ENCODE measurements around the gene MT2A.

MT2A gene

DNA sequence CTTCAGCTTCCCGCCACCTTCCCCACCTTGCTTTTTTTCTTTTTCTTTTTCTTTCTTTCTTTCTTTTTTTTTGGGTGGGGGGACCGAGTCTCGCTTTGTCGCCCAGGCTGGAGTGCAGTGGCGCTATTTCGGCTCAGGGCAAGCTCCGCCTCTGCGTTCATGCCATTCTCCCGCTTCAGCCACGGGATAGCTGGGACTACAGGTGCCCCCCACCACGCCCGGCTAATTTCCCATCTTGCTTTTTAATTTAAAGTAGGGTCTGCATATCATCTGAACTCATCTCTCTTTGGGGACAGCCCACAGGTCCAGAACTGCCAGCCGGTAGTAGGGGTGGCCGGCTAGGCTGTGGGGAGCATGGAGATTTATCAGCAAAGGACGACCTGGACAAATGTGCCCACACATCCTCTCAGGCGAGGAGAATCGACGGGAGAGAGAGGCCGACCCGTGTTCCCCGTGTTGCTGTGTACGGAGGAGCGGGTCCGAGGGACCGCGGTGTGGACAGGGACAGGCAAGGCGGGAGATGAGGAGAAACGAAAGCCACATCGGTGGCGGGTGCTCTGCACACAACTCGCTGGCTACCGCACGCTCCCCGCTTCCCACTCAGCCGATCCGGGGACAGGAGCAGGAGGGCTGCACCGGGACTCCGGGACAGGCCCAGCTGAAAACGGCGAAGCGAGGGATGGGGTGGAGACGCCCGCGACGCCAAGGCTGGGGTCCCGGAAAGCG is 26.5 kb downstream of the MT2A start:
- no peak overlapping the region for H3K4me3 ChIP-seq (ENCODE audit: insufficient read depth, low read length, poor library complexity, severe bottlenecking)
- H3K9me3 ChIP-seq (ENCODE audit: insufficient read depth, low read length), result no peaks in the 10 kb centered on the region
- H3K36me3 ChIP-seq (ENCODE audit: low read length), result no peaks in the 10 kb centered on the region
- no peak overlapping the region for H3K27ac ChIP-seq (ENCODE audit: low read depth, low read length)
- H3K9me2 ChIP-seq (replicated peaks; ENCODE audit: insufficient read depth, low read length), result no peaks in the 10 kb centered on the region
- H2AFZ ChIP-seq (ENCODE audit: low read depth, low read length, severe bottlenecking), result no peak overlapping the region
- no peaks in the 10 kb centered on the region for H4K20me1 ChIP-seq (ENCODE audit: low read depth, low read length)
- no peaks in the 10 kb centered on the region for H3K79me2 ChIP-seq (ENCODE audit: insufficient read depth, low read length)
- H3K9ac ChIP-seq (ENCODE audit: low read length), result no peak overlapping the region
- H3F3A ChIP-seq (ENCODE audit: insufficient read depth), result no peaks in the 10 kb centered on the region
- no peak overlapping the region for H3K4me2 ChIP-seq (ENCODE audit: low read depth, low read length, poor library complexity, severe bottlenecking)
- H3K27me3 ChIP-seq (ENCODE audit: low read length), result no peaks in the 10 kb centered on the region
- TF ChIP-seq, protein P1, sequence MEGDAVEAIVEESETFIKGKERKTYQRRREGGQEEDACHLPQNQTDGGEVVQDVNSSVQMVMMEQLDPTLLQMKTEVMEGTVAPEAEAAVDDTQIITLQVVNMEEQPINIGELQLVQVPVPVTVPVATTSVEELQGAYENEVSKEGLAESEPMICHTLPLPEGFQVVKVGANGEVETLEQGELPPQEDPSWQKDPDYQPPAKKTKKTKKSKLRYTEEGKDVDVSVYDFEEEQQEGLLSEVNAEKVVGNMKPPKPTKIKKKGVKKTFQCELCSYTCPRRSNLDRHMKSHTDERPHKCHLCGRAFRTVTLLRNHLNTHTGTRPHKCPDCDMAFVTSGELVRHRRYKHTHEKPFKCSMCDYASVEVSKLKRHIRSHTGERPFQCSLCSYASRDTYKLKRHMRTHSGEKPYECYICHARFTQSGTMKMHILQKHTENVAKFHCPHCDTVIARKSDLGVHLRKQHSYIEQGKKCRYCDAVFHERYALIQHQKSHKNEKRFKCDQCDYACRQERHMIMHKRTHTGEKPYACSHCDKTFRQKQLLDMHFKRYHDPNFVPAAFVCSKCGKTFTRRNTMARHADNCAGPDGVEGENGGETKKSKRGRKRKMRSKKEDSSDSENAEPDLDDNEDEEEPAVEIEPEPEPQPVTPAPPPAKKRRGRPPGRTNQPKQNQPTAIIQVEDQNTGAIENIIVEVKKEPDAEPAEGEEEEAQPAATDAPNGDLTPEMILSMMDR (IDR thresholded peaks at IDR 0.05; ENCODE audit: insufficient read depth, low read length, poor library complexity, severe bottlenecking), result no peak
- no peak for TF ChIP-seq EZH2phosphoT487 (conservative IDR thresholded peaks at IDR 0.05; ENCODE audit: low read length)

GRCh38 chr16:56635441-56635967 is 27.1 kb downstream of the MT2A start:
- no peak overlapping the region for H3K27ac ChIP-seq (ENCODE audit: low read depth, low read length)
- no peaks in the 10 kb centered on the region for H3K27me3 ChIP-seq (ENCODE audit: low read length)
- no peaks in the 10 kb centered on the region for H3K9me2 ChIP-seq (replicated peaks; ENCODE audit: insufficient read depth, low read length)
- H3K4me3 ChIP-seq (ENCODE audit: insufficient read depth, low read length, poor library complexity, severe bottlenecking), result no peak overlapping the region
- H4K20me1 ChIP-seq (ENCODE audit: low read depth, low read length), result no peaks in the 10 kb centered on the region
- H3K4me2 ChIP-seq (ENCODE audit: low read depth, low read length, poor library complexity, severe bottlenecking), result no peak overlapping the region
- H2AFZ ChIP-seq (ENCODE audit: low read depth, low read length, severe bottlenecking), result no peak overlapping the region
- no peaks in the 10 kb centered on the region for H3K9me3 ChIP-seq (ENCODE audit: insufficient read depth, low read length)
- TF ChIP-seq, protein P1 (IDR thresholded peaks at IDR 0.05; ENCODE audit: insufficient read depth, low read length, poor library complexity, severe bottlenecking), result no peak
- TF ChIP-seq EZH2phosphoT487 (conservative IDR thresholded peaks at IDR 0.05; ENCODE audit: low read length), result no peak
- H3K9ac ChIP-seq (ENCODE audit: low read length), result no peak overlapping the region
- no peaks in the 10 kb centered on the region for H3K36me3 ChIP-seq (ENCODE audit: low read length)
- H3F3A ChIP-seq (ENCODE audit: insufficient read depth), result no peaks in the 10 kb centered on the region
- no peaks in the 10 kb centered on the region for H3K79me2 ChIP-seq (ENCODE audit: insufficient read depth, low read length)

GRCh38 chr16:56636616-56637413 is 28.4 kb downstream of the MT2A start:
- no peaks in the 10 kb centered on the region for H3K27me3 ChIP-seq (ENCODE audit: low read length)

More at GRCh38 chr16:56636616-56637413, 28.4 kb downstream of the MT2A start:
- H2AFZ ChIP-seq (ENCODE audit: low read depth, low read length, severe bottlenecking), result no peak overlapping the region
- no peaks in the 10 kb centered on the region for H3K79me2 ChIP-seq (ENCODE audit: insufficient read depth, low read length)
- H3K27ac ChIP-seq (ENCODE audit: low read depth, low read length), result no peak overlapping the region
- TF ChIP-seq, protein P1 (IDR thresholded peaks at IDR 0.05; ENCODE audit: insufficient read depth, low read length, poor library complexity, severe bottlenecking), result no peak
- TF ChIP-seq EZH2phosphoT487 (conservative IDR thresholded peaks at IDR 0.05; ENCODE audit: low read length), result no peak
- no peak overlapping the region for H3K4me2 ChIP-seq (ENCODE audit: low read depth, low read length, poor library complexity, severe bottlenecking)
- no peaks in the 10 kb centered on the region for H3K9me3 ChIP-seq (ENCODE audit: insufficient read depth, low read length)
- no peaks in the 10 kb centered on the region for H3F3A ChIP-seq (ENCODE audit: insufficient read depth)
- no peaks in the 10 kb centered on the region for H3K9me2 ChIP-seq (replicated peaks; ENCODE audit: insufficient read depth, low read length)
- H3K9ac ChIP-seq (ENCODE audit: low read length), result no peak overlapping the region
- no peaks in the 10 kb centered on the region for H3K36me3 ChIP-seq (ENCODE audit: low read length)
- no peaks in the 10 kb centered on the region for H4K20me1 ChIP-seq (ENCODE audit: low read depth, low read length)
- no peak overlapping the region for H3K4me3 ChIP-seq (ENCODE audit: insufficient read depth, low read length, poor library complexity, severe bottlenecking)

Data from SU-DHL-6 (cell line).